NCI-H146 treated with DMSO at 0.1 percent for 48 hours (cell line): ENCODE data around the gene WIPF2.

Experiments used
- DNase-seq: peaks from one replicate; lab custom pipeline; 2025; ENCODE audit not compliant: unreplicated experiment; lab: John Stamatoyannopoulos, UW

Gene WIPF2

GRCh38 chr17:40247926-40248495 is 28.9 kb downstream of the WIPF2 start:
- DNase-seq = no peak

GRCh38 chr17:40248507-40248906 is 29.4 kb downstream of the WIPF2 start:
- no peak for DNase-seq

DNA sequence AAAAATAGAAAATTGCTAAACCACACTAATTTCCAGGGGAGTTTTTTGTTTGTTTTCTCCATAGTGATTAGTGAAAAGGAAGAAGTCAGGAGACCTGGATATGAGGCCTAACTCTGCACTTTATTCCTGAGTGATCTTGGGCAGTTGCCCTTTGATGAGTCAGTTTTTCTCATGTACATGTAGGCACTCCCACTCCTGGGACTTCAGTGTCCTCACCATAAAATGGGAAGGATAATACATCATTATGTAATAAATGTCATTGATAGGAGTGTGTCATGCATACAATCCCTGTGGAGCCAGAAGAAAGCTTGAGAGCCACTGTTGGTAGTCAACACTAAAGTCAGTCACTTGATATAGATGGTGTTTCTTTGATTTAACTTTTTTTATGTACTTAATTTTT is 32.5 kb downstream of the WIPF2 start:
- DNase-seq = no peak

- DNase-seq = no peak
Measured at GRCh38 chr17:40253565-40253964, 34.5 kb downstream of the WIPF2 start.

- DNase-seq = no peak
Measured at GRCh38 chr17:40259505-40259904, 40.4 kb downstream of the WIPF2 start.

DNA sequence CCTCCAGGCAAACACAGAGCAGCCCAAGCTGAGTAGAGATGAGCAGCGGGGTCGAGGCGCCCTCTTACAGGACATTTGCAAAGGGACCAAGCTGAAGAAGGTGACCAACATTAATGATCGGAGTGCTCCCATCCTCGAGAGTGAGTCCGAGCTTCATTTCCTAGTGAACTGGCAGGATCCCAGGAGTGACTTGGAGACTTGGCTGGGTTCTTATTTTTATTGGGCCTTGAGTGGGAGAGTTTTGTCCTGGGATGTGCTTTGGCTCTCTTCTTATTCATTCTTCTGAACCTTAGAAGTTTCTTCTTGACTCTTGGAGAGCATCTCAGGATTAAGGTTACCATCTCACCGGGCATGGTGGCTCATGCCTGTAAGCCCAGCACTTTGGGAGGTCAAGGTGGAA is 41.4 kb downstream of the WIPF2 start:
- no peak for DNase-seq

DNA sequence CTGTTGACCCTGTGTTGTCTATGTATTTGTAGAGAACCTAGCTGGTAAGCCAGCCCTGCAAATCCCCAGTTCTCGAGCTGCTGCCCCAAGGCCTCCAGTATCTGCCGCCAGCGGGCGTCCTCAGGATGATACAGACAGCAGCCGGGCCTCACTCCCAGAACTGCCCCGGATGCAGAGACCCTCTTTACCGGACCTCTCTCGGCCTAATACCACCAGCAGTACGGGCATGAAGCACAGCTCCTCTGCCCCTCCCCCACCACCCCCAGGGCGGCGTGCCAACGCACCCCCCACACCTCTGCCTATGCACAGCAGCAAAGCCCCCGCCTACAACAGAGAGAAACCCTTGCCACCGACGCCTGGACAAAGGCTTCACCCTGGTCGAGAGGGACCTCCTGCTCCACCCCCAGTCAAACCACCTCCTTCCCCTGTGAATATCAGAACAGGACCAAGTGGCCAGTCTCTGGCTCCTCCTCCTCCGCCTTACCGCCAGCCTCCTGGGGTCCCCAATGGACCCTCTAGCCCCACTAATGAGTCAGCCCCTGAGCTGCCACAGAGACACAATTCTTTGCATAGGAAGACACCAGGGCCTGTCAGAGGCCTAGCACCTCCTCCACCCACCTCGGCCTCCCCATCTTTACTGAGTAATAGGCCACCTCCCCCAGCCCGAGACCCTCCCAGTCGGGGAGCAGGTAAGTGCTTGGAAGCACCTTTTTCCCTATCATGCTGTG is 45.5 kb downstream of the WIPF2 start:
- no peak for DNase-seq

DNA sequence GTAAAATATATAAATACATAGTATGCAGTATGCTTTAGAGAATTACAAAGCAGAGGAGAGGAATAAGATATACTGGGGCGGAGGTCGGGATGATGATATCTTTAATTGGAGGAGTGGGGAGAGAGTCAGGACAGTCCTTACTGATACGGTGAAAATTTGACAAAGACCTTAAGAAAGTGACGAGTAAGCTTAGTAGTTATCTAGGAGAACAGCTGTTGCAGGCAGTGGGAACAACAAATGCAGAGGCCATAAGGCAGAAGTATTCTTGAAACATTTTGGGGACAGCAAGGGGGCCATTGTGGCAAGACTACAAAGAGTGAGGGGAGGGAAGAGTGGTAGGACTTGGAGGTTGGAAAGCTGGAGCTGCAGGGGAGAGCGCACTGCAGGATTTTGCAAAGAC is 46.2 kb downstream of the WIPF2 start:
- no peak for DNase-seq

DNA sequence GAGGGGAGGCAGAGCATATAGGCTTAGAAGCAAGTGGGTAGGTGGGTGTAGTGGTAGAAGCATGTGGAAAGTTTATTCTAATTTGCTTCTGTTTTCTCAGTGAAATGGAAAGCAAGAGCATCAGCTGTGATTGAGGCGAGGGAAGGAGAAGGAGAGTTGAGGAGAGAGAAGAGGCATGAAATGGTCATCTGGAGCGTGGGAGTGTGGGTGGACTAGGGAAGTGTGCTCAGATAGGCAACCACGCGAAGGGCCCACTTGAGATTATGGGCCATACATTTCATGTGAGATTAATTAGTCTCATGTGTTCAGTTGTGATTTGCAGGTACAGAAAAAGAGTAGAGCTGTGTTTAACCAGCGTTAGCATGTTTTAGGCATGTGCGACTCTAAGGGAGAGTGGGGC is 47.8 kb downstream of the WIPF2 start:
- DNase-seq = no peak

GRCh38 chr17:40268141-40268712 is 49.1 kb downstream of the WIPF2 start:
- no peak for DNase-seq

GRCh38 chr17:40278414-40278813 is 59.3 kb downstream of the WIPF2 start:
- DNase-seq = no peak

DNA sequence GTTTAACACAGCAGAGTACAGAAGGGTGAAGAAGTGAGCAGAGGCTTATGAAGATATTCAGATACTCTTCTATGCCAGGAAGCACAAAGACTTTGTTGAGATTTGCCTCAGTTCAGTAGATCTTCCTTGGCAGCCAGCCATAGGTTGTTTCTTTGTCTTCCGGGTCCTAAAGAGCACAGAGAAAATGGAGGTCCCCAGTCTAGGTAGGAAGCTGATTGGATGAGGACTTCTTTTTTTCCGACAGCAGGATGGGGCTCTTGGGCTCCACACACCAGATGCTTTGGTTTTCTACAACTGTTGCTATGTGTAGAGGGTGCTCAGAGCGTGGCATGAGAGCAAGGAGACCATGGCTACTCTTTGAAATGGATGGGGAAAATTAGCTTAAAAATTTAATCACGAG is 60.3 kb downstream of the WIPF2 start:
- no peak for DNase-seq

DNA sequence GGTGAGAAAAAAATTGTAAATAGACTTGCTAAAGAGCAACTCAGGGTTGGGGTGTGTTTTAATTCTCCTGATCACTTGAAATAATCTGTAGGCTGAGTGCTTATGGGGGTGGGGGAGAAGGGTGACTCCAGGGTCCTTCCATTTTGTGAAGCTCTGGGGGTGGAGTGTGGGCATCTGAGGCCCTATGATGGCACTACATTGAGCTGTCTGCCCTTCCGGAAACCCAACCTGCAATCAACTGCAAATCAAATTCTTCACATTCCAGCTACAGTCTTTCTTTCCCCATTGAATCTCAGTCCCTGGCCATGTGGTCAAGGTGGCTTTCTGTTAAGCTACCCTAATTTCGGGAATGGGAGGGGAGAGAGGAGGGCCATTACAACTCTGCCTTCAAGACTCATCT is 62.6 kb downstream of the WIPF2 start:
- no peak for DNase-seq

DNA sequence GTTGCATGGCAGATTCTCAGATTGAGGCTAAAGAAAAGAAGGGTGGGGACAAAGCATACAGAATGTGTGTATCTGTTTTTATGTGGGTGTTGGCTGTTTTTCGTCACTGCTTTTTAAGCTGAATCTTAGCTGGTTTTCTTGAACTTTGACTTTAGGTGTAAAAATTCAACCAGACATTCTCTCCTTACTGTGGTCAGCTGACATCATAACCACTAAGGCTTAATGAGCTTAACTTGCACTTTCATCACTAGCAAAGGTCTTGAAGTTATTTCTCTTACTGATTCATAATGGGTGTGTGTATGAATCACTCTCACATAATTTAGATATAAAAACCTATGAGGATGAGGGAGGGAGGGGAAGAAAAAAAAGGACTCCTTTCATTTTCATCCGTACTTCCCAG is 64.6 kb downstream of the WIPF2 start:
- no peak for DNase-seq

DNA sequence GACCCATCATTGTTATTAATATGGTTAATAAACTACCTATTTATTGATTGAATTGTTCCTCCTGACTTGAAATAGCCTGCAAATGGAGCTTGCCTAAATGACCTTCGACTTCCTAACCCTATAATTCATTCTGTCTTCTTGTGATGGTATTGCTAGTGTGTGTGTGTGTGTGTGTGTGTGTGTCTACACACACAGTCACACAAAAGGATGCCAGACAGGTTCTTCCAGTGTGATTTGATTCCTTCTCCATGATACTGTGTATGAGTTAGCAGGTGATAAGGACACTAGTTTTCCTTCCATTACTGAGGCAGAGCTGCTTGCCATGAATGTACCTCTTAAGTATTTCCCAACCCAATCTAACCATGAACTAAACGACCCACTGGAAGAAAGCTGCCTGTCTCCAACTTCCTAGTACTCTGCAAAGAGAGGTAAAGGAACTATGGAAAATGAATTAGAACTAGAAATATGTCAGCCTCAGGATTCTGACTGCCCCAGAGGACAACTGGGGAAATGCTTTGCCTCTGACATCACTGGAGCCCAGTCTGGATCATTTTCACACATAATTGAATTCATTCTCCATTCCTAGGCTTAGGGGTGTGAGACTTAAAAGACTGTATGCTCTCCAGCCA is 65.1 kb downstream of the WIPF2 start:
- no peak for DNase-seq

DNA sequence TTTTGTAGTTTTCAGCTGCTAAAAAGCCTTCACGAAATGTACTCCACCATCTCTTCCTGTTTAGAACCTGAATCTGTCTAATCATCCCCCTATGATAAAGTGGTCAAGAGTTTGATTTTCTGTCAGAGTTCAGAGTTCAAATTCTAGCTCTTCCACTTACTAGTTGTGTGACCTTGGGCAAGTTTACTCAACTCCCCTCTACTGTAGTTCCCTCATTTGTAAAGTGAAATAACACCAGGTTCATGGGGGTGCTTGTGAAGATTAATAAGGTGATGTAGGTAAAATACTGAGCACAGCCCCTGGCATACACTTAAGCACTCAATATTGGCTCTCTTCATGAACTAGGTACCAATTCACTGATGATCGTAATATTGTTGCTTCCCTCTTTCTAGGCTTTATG is 67.4 kb downstream of the WIPF2 start:
- no peak for DNase-seq

DNA sequence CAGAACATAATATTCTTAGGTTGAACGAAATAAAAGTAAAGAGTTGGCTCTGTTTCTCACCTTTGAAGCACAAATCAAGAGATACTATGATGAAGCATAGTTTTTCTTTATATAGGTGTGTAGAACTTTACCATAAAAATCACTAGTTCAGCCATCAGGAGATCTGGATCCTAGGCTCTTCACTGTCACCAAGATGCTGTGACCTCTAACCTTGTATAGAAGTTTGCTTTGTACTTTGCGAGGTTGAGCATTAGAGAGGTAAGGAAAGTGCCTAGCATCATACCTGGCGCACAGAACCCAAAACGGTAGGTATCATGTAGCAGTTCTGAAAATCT is 68.0 kb downstream of the WIPF2 start:
- no peak for DNase-seq

- peak; percentile 99 for DNase-seq
Measured at GRCh38 chr17:40287494-40288369, 68.6 kb downstream of the WIPF2 start, which contains the start of gene CDC6. Gene CDC6, plus strand, starts transcription at chr17:40287879. Its CDS starts 1,542 bp downstream, at chr17:40289421.

DNA sequence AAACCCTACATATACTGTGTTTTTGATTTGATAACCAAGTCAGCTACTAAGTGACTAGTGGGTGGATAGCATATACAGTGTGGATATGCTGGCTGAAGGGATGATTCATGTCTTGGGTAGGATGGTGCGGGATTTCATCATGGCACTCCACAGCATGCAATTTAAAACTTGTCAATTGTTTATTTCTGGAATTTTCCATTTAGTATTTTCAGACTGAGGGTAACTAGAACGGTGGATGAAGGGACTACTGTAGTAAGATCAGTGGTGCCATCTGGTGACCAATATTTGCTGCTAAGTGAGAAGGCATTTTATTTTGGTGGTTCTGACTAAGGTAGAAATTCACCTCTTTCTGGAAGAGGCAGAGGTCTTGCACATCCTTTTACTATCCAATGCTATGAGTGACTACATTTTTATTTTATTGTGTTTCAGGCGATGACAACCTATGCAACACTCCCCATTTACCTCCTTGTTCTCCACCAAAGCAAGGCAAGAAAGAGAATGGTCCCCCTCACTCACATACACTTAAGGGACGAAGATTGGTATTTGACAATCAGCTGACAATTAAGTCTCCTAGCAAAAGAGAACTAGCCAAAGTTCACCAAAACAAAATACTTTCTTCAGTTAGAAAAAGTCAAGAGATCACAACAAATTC is 71.7 kb downstream of the WIPF2 start:
- DNase-seq = no peak

- no peak for DNase-seq
Measured at GRCh38 chr17:40291281-40291664, 72.2 kb downstream of the WIPF2 start.

GRCh38 chr17:40293363-40293762 is 74.3 kb downstream of the WIPF2 start:
- DNase-seq = no peak
